GM19351 (cell line): Measurements from ENCODE around the gene KCNK5.

ENCODE experiments used
- ATAC-seq: cut with Tn5 transposase; IDR thresholded peaks from one replicate; pipeline ENCODE4 v1.9.1; 2021; ENCODE audit warnings: mild to moderate bottlenecking, moderate library complexity; ENCODE audit not compliant: unreplicated experiment

KCNK5 gene

DNA sequence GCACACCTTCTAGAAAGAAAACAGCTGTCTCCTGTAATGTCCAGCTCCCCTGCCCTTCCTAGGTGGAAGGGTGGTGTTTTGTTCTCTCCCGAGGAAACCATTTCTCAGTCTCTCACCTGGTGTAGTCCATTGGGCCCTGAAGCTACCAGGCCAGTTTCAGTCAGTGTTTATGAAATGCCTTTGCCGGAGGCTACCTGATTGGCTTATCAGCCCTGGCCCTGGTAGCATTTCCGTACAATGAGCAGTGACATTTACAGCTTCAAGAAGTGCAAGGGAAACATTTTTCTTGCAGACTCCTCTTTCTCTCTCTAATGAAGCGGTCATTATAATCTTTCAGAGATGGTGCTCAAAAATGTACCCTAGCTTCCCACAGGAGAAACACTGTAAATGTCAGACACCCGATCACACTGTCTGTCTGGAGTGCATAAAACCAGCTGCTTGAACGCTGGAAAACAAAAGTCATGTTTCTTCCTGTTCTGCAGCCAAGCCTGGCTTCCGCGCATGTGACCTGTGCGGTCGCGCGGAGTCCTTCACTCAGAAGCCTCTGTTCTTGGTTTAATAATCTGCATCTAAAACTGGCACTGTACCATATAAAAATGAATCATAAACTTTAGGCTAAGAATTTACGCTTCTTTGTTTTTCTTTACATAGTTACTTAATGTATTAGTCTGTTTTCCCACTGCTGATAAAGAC is 85.9 kb downstream of the KCNK5 start:
- no peak for ATAC-seq

DNA sequence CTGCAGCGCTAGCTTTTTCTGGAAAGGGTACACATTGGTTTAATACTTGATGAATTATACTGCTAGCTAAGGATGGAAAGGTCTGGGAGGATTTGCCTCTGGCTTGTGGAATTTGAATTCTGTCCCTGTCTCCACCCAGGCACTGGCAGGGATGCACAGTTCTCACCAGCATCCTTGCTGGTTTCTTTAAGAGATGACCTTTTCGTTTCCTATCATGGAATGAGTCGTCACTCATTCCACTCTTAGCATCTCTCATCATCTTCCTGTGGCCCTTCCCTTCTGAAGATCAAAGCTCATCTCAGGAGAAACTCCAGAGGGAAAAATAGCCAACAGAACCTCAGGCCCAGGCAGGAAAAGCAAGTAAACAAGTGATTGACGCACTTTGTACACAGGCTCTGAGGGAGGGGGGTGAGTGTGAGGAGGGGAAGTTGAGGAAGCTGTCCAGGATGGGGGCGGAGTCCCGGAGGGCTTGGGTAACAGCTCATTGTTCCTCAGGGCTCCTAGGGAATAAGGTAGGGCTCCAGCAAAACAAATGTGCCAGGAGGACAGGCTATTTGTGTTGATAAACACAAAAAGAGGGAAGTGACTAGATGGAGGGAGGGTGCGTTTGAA is 88.6 kb downstream of the KCNK5 start:
- no peak for ATAC-seq
